Endothelial cell of umbilical vein (primary cell): ENCODE data around the gene SPATA45. TPM values are rescaled to one million over a fixed set of nuclear protein-coding genes. Genes with fewer than 3 reads are reported as not detected.

Source experiments
- BruUV-seq: library from RNA; stranded (reverse); fragments of 400-500 nt; replicated peaks from 2 replicates; lab custom pipeline; 2021; lab: Mats Ljungman, UMichigan
- CTCF ChIA-PET: fragments of 300-600, 350-600 bp; sonication (Branson Sonifier 250); formaldehyde crosslinking; loops from one replicate; lab custom pipeline; 2021; ENCODE audit warnings: antibody characterized with exemption, inconsistent platforms; lab: Charles Lee
- POLR2A ChIA-PET: fragments of 300-600, 350-600 bp; sonication (Branson Sonifier 250); formaldehyde crosslinking; loops from one replicate; lab custom pipeline; 2021; ENCODE audit warnings: antibody characterized with exemption, inconsistent platforms; lab: Charles Lee
- DNase-seq: peaks from one replicate; pipeline ENCODE4 v3.0.0-alpha.2; 2011; ENCODE audit warnings: low read depth, low spot score
- FAIRE-seq: peaks from 2 replicates; lab custom pipeline; 2011; peaks lifted over from hg19 to GRCh38; lab: Jason Lieb, UNC
- H2AFZ ChIP-seq: 2 replicates; pipeline ENCODE4 v1.6.0; 2012; ENCODE audit warnings: low read depth, low read length, control low read depth, inconsistent platforms
- H3K27ac ChIP-seq: 2 replicates; pipeline ENCODE4 v1.5.1; 2011; ENCODE audit warnings: low read depth, mild to moderate bottlenecking, control low read depth, low read length, moderate library complexity; ENCODE audit not compliant: insufficient read depth
- H3K27me3 ChIP-seq, 2 experiments: 2 replicates each; pipeline versions ENCODE4 v1.6.0 to v1.6.1; 2011; ENCODE audit warnings: low read length in 2 of 2, mixed read lengths in 1 of 2; ENCODE audit not compliant: control insufficient read depth in 2 of 2, insufficient read depth in 2 of 2
- H3K36me3 ChIP-seq, 2 experiments: 2 replicates in 1 of 2; 3 replicates in 1 of 2; pipeline ENCODE4 v1.5.1; 2011; ENCODE audit warnings: low read length in 2 of 2, mild to moderate bottlenecking in 1 of 2, moderate library complexity in 1 of 2; ENCODE audit not compliant: control insufficient read depth in 2 of 2, insufficient read depth in 2 of 2; ENCODE audit errors: extremely low read depth in 1 of 2
- H3K4me1 ChIP-seq: 3 replicates; pipeline ENCODE4 v1.5.1; 2011; ENCODE audit warnings: mild to moderate bottlenecking, low read length; ENCODE audit not compliant: control insufficient read depth, insufficient read depth; ENCODE audit errors: extremely low read depth
- H3K4me2 ChIP-seq: 2 replicates; pipeline ENCODE4 v1.6.1; 2011; ENCODE audit warnings: low read length, control low read depth, mixed read lengths; ENCODE audit not compliant: insufficient read depth
- H3K4me3 ChIP-seq, 3 experiments: fragments of 200-600 bp in 1 of 3; sonication (generic), shearing (Covaris generic) in 1 of 3; replicated peaks in 1 of 3; 2 replicates each; pipeline ENCODE4 v1.5.1; 2011 to 2016; ENCODE audit warnings: control low read depth in 3 of 3, low read length in 3 of 3, mild to moderate bottlenecking in 2 of 3, inconsistent platforms in 1 of 3, low read depth in 1 of 3, moderate library complexity in 1 of 3; ENCODE audit not compliant: insufficient read depth in 1 of 3
- H3K79me2 ChIP-seq: 2 replicates; pipeline ENCODE4 v1.6.0; 2012; ENCODE audit warnings: low read length, inconsistent platforms; ENCODE audit not compliant: control insufficient read depth, insufficient read depth
- H3K9ac ChIP-seq: replicated peaks from 2 replicates; pipeline ENCODE3; 2011; ENCODE audit warnings: low read length, control low read depth; ENCODE audit not compliant: insufficient read depth; ENCODE audit errors: extremely low read depth
- H3K9me1 ChIP-seq: replicated peaks from 3 replicates; pipeline ENCODE4 v1.6.0; 2011; ENCODE audit warnings: mild to moderate bottlenecking, low read length; ENCODE audit not compliant: control insufficient read depth, insufficient read depth; ENCODE audit errors: extremely low read depth
- H3K9me3 ChIP-seq: replicated peaks from 2 replicates; pipeline ENCODE4 v1.5.1; 2012; ENCODE audit warnings: low read length, inconsistent platforms; ENCODE audit not compliant: control insufficient read depth, insufficient read depth
- H4K20me1 ChIP-seq: replicated peaks from 2 replicates; pipeline ENCODE3; 2011; ENCODE audit warnings: mild to moderate bottlenecking, low read length; ENCODE audit not compliant: control insufficient read depth, insufficient read depth; ENCODE audit errors: extremely low read depth
- CTCF ChIP-seq, 2 donors: IDR thresholded peaks; 1 replicate in 1 of 2; 2 replicates in 1 of 2; pipeline ENCODE4 v1.5.1; 2011; ENCODE audit warnings: low read length in 2 of 2, mild to moderate bottlenecking in 2 of 2, moderate library complexity in 2 of 2, control low read depth in 1 of 2, inconsistent platforms in 1 of 2, low read depth in 1 of 2; ENCODE audit not compliant: insufficient read depth in 1 of 2; ENCODE audit errors: extremely low read depth in 1 of 2
- FOS ChIP-seq: IDR thresholded peaks from 2 replicates; pipeline ENCODE4 v1.6.1; 2011; ENCODE audit warnings: mild to moderate bottlenecking, low read length, moderate library complexity, borderline replicate concordance; ENCODE audit not compliant: insufficient read depth
- MAX ChIP-seq: IDR thresholded peaks from 2 replicates; pipeline ENCODE4 v1.6.1; 2011; ENCODE audit not compliant: insufficient read depth, insufficient read length
- MYC ChIP-seq: IDR thresholded peaks from one replicate; pipeline ENCODE4 v1.6.1; 2011; ENCODE audit warnings: mild to moderate bottlenecking, low read depth, low read length
- POLR2A ChIP-seq: IDR thresholded peaks from 2 replicates; pipeline ENCODE4 v1.6.1; 2012; ENCODE audit warnings: low read depth, mild to moderate bottlenecking, control low read depth, low read length
- dilution Hi-C: fragments of 300-500 bp; cut with MboI; formaldehyde crosslinking; loops from one replicate; pipeline ENCODE4 v1.15.0; 2019; ENCODE audit warnings: low sequenced_read_pairs; ENCODE audit not compliant: extremely low pct_ligation_motif_present
- intact Hi-C: fragments of 100-400 bp; cut with micrococcal nuclease; formaldehyde crosslinking; loops from one replicate; pipeline ENCODE4 v1.10.0; 2022
- polyA plus RNA-seq, 4 experiments: library from polyadenylated mRNA; depleted of rRNA in 3 of 4; stranded (reverse) in 3 of 4; unstranded in 1 of 4; fragments of >200 nt; gene quantifications; 2 replicates each; pipeline versions ENCODE4 v1.2.1 to v1.2.3, GENCODE V29; 2011 to 2012; ENCODE audit warnings: missing spikeins in 1 of 4
- total RNA-seq: library from RNA; stranded (reverse); gene quantifications from 2 replicates; pipeline ENCODE4 v1.2.3, GENCODE V29; 2021

The SPATA45 gene
- total and polyA plus RNA-seq, 2 donors (not counting 3 experiments of a cell fraction or from before 2014, with no cell fraction given): not detected

- dilution Hi-C loops (no loop called here), intact Hi-C loops (loop anchor here (1.0 to 5.0 kb wide), 4 partner anchors 36 to 191 kb away; partner anchors contain the start of genes NSL1 and TATDN3)
- no peaks in the 10 kb centered on the region for H4K20me1 ChIP-seq
- H3K9me3 ChIP-seq: no peaks in the 10 kb centered on the region
- H3K9ac ChIP-seq: peak within 1 kb of the TSS; percentile 76
- H3K4me1 ChIP-seq: peaks cover 19% of the 10 kb centered on the region
- peak within 1 kb of the TSS; percentile 10 to 88 (median 51) for H3K4me3 ChIP-seq
- peak within 1 kb of the TSS; percentile 75 for H2AFZ ChIP-seq
- DNase-seq: peak; percentile 94
- TF ChIP-seq POLR2A: peak; percentile 57
- peak; percentile 15 for TF ChIP-seq FOS
- TF ChIP-seq MAX: peak; percentile 4
- TF ChIP-seq MYC: peak; percentile 10
- no peak for TF ChIP-seq CTCF (IDR thresholded peaks at IDR 0.05; ENCODE audit: extremely low read depth in 1 of 2, insufficient read depth in 1 of 2, low read depth in 1 of 2, low read length in 2 of 2)
- no peaks in the 10 kb centered on the region for H3K36me3 ChIP-seq
- BruUV-seq: no TSS peak
- no peaks in the 10 kb centered on the region for H3K27me3 ChIP-seq
- peak within 1 kb of the TSS; percentile 24 for H3K27ac ChIP-seq
- CTCF ChIA-PET: interaction anchor here (0.9 to 2.2 kb wide), 8 partner anchors 15 to 193 kb away, joined by 3 to 11 read pairs (median 6); no protein-coding TSS in a partner anchor
- FAIRE-seq: peak; percentile 97
- H3K9me1 ChIP-seq: no peaks in the 10 kb centered on the region
- peak within 1 kb of the TSS; percentile 82 for H3K4me2 ChIP-seq
- H3K79me2 ChIP-seq: peaks cover 41% of the 10 kb centered on the region
- POLR2A ChIA-PET: interaction anchor here (0.6 to 1.4 kb wide), 4 partner anchors 249 to 891 kb away, joined by 3 to 10 read pairs (median 4); partner anchors contain the start of gene ATF3
Observed at GRCh38 chr1:212857992-212858460, 10.6 kb upstream of the SPATA45 start, which contains the start of gene FLVCR1. TSS of gene FLVCR1 (plus strand) at chr1:212858275. CDS start at chr1:212858453, 178 bp downstream.
